ENCODE measurements around the gene SLC41A2. TPM values are rescaled to one million over a fixed set of nuclear protein-coding genes. Genes with fewer than 3 reads are reported as not detected.

SLC41A2 gene
- total RNA-seq, 1 experiment from 2014 or later, result 4.3 TPM

GRCh38 chr12:104998423-104999346, 40.6 kb upstream of the SLC41A2 start:
- Histone ChIP-seq H3K79me2 (ENCODE audit: insufficient read depth, low read length) (no peaks in the 10 kb centered on the region), H2BK120ac (ENCODE audit: low read depth, low read length, poor library complexity, severe bottlenecking) (no peak overlapping the region), H3K79me1 (ENCODE audit: insufficient read depth, low read depth, low read length, poor library complexity, severe bottlenecking) (no peaks in the 10 kb centered on the region), H3T11ph (ENCODE audit: low read length) (no peak overlapping the region), H3K9me3 (ENCODE audit: control insufficient read depth, low read depth, low read length) (no peaks in the 10 kb centered on the region), H3K23ac (ENCODE audit: insufficient read length, low read depth, low read length) (no peak overlapping the region), H3K27me3 (ENCODE audit: insufficient read depth, low read length) (no peaks in the 10 kb centered on the region), H2AFZ (ENCODE audit: low read length) (no peak overlapping the region), H3K4me2 (ENCODE audit: insufficient read depth, insufficient read length, low read length) (no peak overlapping the region), H4K5ac (ENCODE audit: insufficient read length, low read depth, low read length) (no peak overlapping the region), H2AK5ac (ENCODE audit: insufficient read length, low read length) (no peak overlapping the region), H4K8ac (replicated peaks; ENCODE audit: insufficient read length, low read depth, low read length) (no peak overlapping the region), H3K27ac (ENCODE audit: insufficient read length, low read depth, low read length) (no peak overlapping the region), H3K4me1 (ENCODE audit: insufficient read depth, low read length) (no peaks in the 10 kb centered on the region), H2BK15ac (ENCODE audit: low read depth, low read length) (no peak overlapping the region), H4K20me1 (ENCODE audit: control insufficient read depth, insufficient read depth, insufficient read length) (no peaks in the 10 kb centered on the region), H3K14ac (ENCODE audit: insufficient read depth, low read length) (no peak overlapping the region; the same call in 1 of the 2 replicates), H2BK20ac (ENCODE audit: low read depth, low read length, poor library complexity, severe bottlenecking) (no peak overlapping the region), H3K9ac (ENCODE audit: extremely low read depth, insufficient read length, low read length) (no peak overlapping the region), H3K4ac (ENCODE audit: low read depth, low read length) (no peak overlapping the region), H4K91ac (ENCODE audit: insufficient read length, low read depth, low read length) (no peak overlapping the region), H2BK12ac (ENCODE audit: insufficient read length, low read depth, low read length) (no peak overlapping the region), H3K56ac (ENCODE audit: insufficient read length, low read depth, low read length) (no peak overlapping the region), H2BK5ac (ENCODE audit: insufficient read length, low read length) (no peak overlapping the region), H3K23me2 (ENCODE audit: insufficient read length, low read depth, low read length, poor library complexity, severe bottlenecking) (no peaks in the 10 kb centered on the region), H3K18ac (ENCODE audit: insufficient read length, low read depth, low read length) (no peak overlapping the region)
- TF ChIP-seq, protein P1, sequence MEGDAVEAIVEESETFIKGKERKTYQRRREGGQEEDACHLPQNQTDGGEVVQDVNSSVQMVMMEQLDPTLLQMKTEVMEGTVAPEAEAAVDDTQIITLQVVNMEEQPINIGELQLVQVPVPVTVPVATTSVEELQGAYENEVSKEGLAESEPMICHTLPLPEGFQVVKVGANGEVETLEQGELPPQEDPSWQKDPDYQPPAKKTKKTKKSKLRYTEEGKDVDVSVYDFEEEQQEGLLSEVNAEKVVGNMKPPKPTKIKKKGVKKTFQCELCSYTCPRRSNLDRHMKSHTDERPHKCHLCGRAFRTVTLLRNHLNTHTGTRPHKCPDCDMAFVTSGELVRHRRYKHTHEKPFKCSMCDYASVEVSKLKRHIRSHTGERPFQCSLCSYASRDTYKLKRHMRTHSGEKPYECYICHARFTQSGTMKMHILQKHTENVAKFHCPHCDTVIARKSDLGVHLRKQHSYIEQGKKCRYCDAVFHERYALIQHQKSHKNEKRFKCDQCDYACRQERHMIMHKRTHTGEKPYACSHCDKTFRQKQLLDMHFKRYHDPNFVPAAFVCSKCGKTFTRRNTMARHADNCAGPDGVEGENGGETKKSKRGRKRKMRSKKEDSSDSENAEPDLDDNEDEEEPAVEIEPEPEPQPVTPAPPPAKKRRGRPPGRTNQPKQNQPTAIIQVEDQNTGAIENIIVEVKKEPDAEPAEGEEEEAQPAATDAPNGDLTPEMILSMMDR (conservative IDR thresholded peaks at IDR 0.05), result no peak
- Mint-ChIP-seq H3K4me1 (no peaks in the 10 kb centered on the region), H3K27me3 (ENCODE audit: low read depth) (no peaks in the 10 kb centered on the region), H3K27ac (peak overlapping the region in 2 of 3 experiments; percentile 51 to 85; a peak in 3 of 7 replicates), H3K9me3 (no peaks in the 10 kb centered on the region), H3K36me3 (ENCODE audit: insufficient read depth in 1 of 3, low read depth in 3 of 3) (peaks cover 63 to 92% (median 86%) of the 10 kb centered on the region in 3 experiments), H3K4me3 (no peak overlapping the region)
- no peak for DNase-seq
- WGBS (ENCODE audit: extremely low coverage, insufficient read length, low lambda C conversion rate), result no CpG with 5 or more reads among the region's 15 CpGs
